ENCODE measurements around the gene GLI3. TPM values are rescaled to one million over a fixed set of nuclear protein-coding genes. Genes with fewer than 3 reads are reported as not detected.

The GLI3 gene
- total and polyA plus RNA-seq, 10 of the 15 experiments (the other 5 are each of a cell fraction or from before 2014, with no cell fraction given), result 0.01 TPM; not detected in 8

- intact Hi-C loops (cut with micrococcal nuclease; ENCODE audit: unreplicated experiment) (no loop called here), in situ Hi-C loops (cut with MboI) (no loop called here)
- ChIA-PET SMC1A (ENCODE audit: uncharacterized antibody, unreplicated experiment) (interaction anchor here (1.0 kb wide), 1 partner anchor 9 kb away, joined by 4 read pairs; no protein-coding TSS in a partner anchor), POLR2A (interaction anchor here (0.6 kb wide), 1 partner anchor 24 kb away, joined by 4 read pairs; no protein-coding TSS in a partner anchor), RAD21 (ENCODE audit: unreplicated experiment) (no interaction called here), CTCF (no interaction called here)
- Histone ChIP-seq H3K27ac (ENCODE audit: control insufficient read depth, insufficient read depth) (no peak overlapping the region), H2AFZ (ENCODE audit: control insufficient read depth, low read depth, low read length) (no peak overlapping the region), H3K4me2 (ENCODE audit: control insufficient read depth, insufficient read depth) (no peak overlapping the region), H4K20me1 (ENCODE audit: control insufficient read depth, insufficient read depth) (no peaks in the 10 kb centered on the region), H3K4me1 (ENCODE audit: control insufficient read depth, insufficient read depth, low read length) (no peaks in the 10 kb centered on the region), H3K79me2 (ENCODE audit: control insufficient read depth, insufficient read depth, low read length) (no peaks in the 10 kb centered on the region), H3K4me3 (no peak overlapping the region), H3K27me3 (replicated peaks in 1 of 2; ENCODE audit: control insufficient read depth in 2 of 2, insufficient read depth in 2 of 2, low read length in 1 of 2) (no peaks in the 10 kb centered on the region; a peak in 1 of 4 replicates), H3K9ac (ENCODE audit: control insufficient read depth, insufficient read depth, low read length) (no peak overlapping the region), H3K9me3 (replicated peaks; ENCODE audit: control insufficient read depth, insufficient read depth, low read length) (no peaks in the 10 kb centered on the region), H3K36me3 (ENCODE audit: control insufficient read depth in 2 of 2, insufficient read depth in 2 of 2, low read length in 1 of 2) (no peaks in the 10 kb centered on the region)
- no TSS peak for BruUV-seq (replicated peaks)
- FAIRE-seq, result no peak
- TF ChIP-seq EP300 (IDR thresholded peaks at IDR 0.05; ENCODE audit: borderline replicate concordance in 1 of 2, control insufficient read depth in 1 of 2, low read depth in 2 of 2, low read length in 2 of 2) (no peak), MEF2A (IDR thresholded peaks at IDR 0.05; ENCODE audit: insufficient read depth, low read depth, low read length) (no peak), JUND (IDR thresholded peaks at IDR 0.05; ENCODE audit: low read depth, low read length) (no peak), RUNX3 (IDR thresholded peaks at IDR 0.05; ENCODE audit: low read length) (no peak), ZNF24 (IDR thresholded peaks at IDR 0.05) (no peak), SIX5 (IDR thresholded peaks at IDR 0.05; ENCODE audit: low read depth, low read length, severe bottlenecking) (no peak), PML (IDR thresholded peaks at IDR 0.05; ENCODE audit: low read length) (no peak), EED (IDR thresholded peaks at IDR 0.05; ENCODE audit: low read depth) (no peak), HDAC2 (IDR thresholded peaks at IDR 0.05) (no peak), ZSCAN29 (IDR thresholded peaks at IDR 0.05) (no peak), HSF1 (IDR thresholded peaks at IDR 0.05; ENCODE audit: low read depth, low read length) (no peak), STAT1 (conservative IDR thresholded peaks at IDR 0.05) (no peak), ZBTB40 (IDR thresholded peaks at IDR 0.05; ENCODE audit: borderline replicate concordance) (no peak), IRF4 (IDR thresholded peaks at IDR 0.05; ENCODE audit: low read depth, low read length) (no peak), ETV6 (conservative IDR thresholded peaks at IDR 0.05 in 1 of 2, IDR thresholded peaks at IDR 0.05 in 1 of 2; ENCODE audit: borderline replicate concordance in 1 of 2, low read depth in 1 of 2) (no peak)
- DNase-seq (ENCODE audit: low read depth, low spot score), result no peak
- ATAC-seq, result no peak
- 89% methylated on average over 3 of the region's 3 CpGs for WGBS (ENCODE audit: insufficient coverage, insufficient replicate concordance, low lambda C conversion rate, missing lambda C conversion rate)
These were observed 134.0 kb downstream of the GLI3 start for GRCh38 chr7:42103020-42103419.

Data from GM12878 (cell line).